Liver (tissue), 9 donors: ENCODE results near the gene GPHN. TPM values are rescaled to one million over a fixed set of nuclear protein-coding genes. Genes with fewer than 3 reads are reported as not detected.

Experiments
- DNase-seq: peaks from one replicate; pipeline ENCODE4 v3.0.0-alpha.2; 2017; ENCODE audit warnings: low spot score
- H3K27ac ChIP-seq, 2 donors: one replicate each; pipeline ENCODE4 v1.7.0; 2013; ENCODE audit warnings: inconsistent platforms in 2 of 2, low read length in 2 of 2, control low read depth in 1 of 2, low read depth in 1 of 2, mild to moderate bottlenecking in 1 of 2
- H3K27me3 ChIP-seq, 4 donors: one replicate each; pipeline versions ENCODE4 v1.6.1 to v1.7.0; 2013; ENCODE audit warnings: low read length in 3 of 4, inconsistent platforms in 1 of 4, mild to moderate bottlenecking in 1 of 4, moderate library complexity in 1 of 4; ENCODE audit not compliant: control insufficient read depth in 4 of 4, insufficient read depth in 4 of 4
- H3K36me3 ChIP-seq, 4 donors: one replicate each; pipeline versions ENCODE4 v1.6.1 to v1.7.0; 2013; ENCODE audit warnings: low read length in 3 of 4, mild to moderate bottlenecking in 3 of 4, low read depth in 1 of 4, moderate library complexity in 1 of 4; ENCODE audit not compliant: control insufficient read depth in 4 of 4, insufficient read depth in 3 of 4
- H3K4me1 ChIP-seq, 4 donors: one replicate each; pipeline versions ENCODE4 v1.6.1 to v1.7.0; 2013; ENCODE audit warnings: low read length in 3 of 4, mild to moderate bottlenecking in 3 of 4, moderate library complexity in 1 of 4; ENCODE audit not compliant: control insufficient read depth in 4 of 4, insufficient read depth in 4 of 4
- H3K4me3 ChIP-seq, 3 donors: one replicate each; pipeline versions ENCODE4 v1.6.1 to v1.7.0; 2013; ENCODE audit warnings: low read length in 3 of 3, control low read depth in 1 of 3, low read depth in 1 of 3, mild to moderate bottlenecking in 1 of 3
- H3K9ac ChIP-seq, 2 donors: one replicate each; pipeline ENCODE4 v1.7.0; 2013; ENCODE audit warnings: low read length in 2 of 2, mild to moderate bottlenecking in 2 of 2, moderate library complexity in 2 of 2, control low read depth in 1 of 2, low read depth in 1 of 2
- H3K9me3 ChIP-seq, 4 donors: one replicate each; pipeline versions ENCODE4 v1.6.1 to v1.7.0; 2013; ENCODE audit warnings: low read length in 3 of 4; ENCODE audit not compliant: control insufficient read depth in 4 of 4
- ATF3 ChIP-seq: IDR thresholded peaks from 2 replicates; pipeline ENCODE4 v1.6.1; 2016; ENCODE audit warnings: antibody characterized with exemption
- EGR1 ChIP-seq, 2 donors: IDR thresholded peaks; 2 replicates each; pipeline ENCODE4 v1.6.1; 2016 to 2018; ENCODE audit warnings: antibody characterized with exemption in 2 of 2, low read depth in 2 of 2
- FOXA1 ChIP-seq: IDR thresholded peaks from 2 replicates; pipeline ENCODE4 v1.6.1; 2016; ENCODE audit warnings: antibody characterized with exemption
- FOXA2 ChIP-seq: IDR thresholded peaks from 2 replicates; pipeline ENCODE4 v1.6.1; 2016; ENCODE audit warnings: antibody characterized with exemption
- HNF4A ChIP-seq, 2 donors: conservative IDR thresholded peaks; 2 replicates each; pipeline ENCODE4 v1.6.1; 2016; ENCODE audit warnings: antibody characterized with exemption in 2 of 2, mild to moderate bottlenecking in 2 of 2
- HNF4G ChIP-seq: IDR thresholded peaks from 2 replicates; pipeline ENCODE4 v1.6.1; 2016; ENCODE audit warnings: antibody characterized with exemption
- JUND ChIP-seq, 2 donors: IDR thresholded peaks; 2 replicates each; pipeline ENCODE4 v1.6.1; 2016; ENCODE audit warnings: antibody characterized with exemption in 2 of 2
- MAX ChIP-seq: IDR thresholded peaks from 2 replicates; pipeline ENCODE4 v1.6.1; 2016; ENCODE audit warnings: antibody characterized with exemption
- RAD21 ChIP-seq, 2 donors: IDR thresholded peaks; 2 replicates each; pipeline ENCODE4 v1.6.1; 2016; ENCODE audit warnings: antibody characterized with exemption in 2 of 2, mild to moderate bottlenecking in 2 of 2
- RXRA ChIP-seq, 2 donors: IDR thresholded peaks; 2 replicates each; pipeline ENCODE4 v1.6.1; 2017 to 2018; ENCODE audit warnings: antibody characterized with exemption in 2 of 2, mild to moderate bottlenecking in 1 of 2
- SP1 ChIP-seq: IDR thresholded peaks from 2 replicates; pipeline ENCODE4 v1.6.1; 2018; ENCODE audit warnings: antibody characterized with exemption, mild to moderate bottlenecking
- TAF1 ChIP-seq: conservative IDR thresholded peaks from 2 replicates; pipeline ENCODE4 v1.6.1; 2016; ENCODE audit warnings: antibody characterized with exemption, mild to moderate bottlenecking
- YY1 ChIP-seq: IDR thresholded peaks from 2 replicates; pipeline ENCODE4 v1.6.1; 2016; ENCODE audit warnings: antibody characterized with exemption, mild to moderate bottlenecking
- WGBS: extraction: QIAGEN DNeasy Blood & Tissue Kit; methylation state at CpG from one replicate; pipeline ENCODE4 v1.1.7; 2013; 5-methylcytosine and 5-hydroxymethylcytosine counted together
- polyA plus RNA-seq, 2 donors: library from polyadenylated mRNA; stranded (reverse) in 1 of 2; unstranded in 1 of 2; fragments of 200-250 nt in 1 of 2; fragments of >200 nt in 1 of 2; fragmentation: Nextera tagmentation in 1 of 2; extraction: Ambion mirVana in 1 of 2; gene quantifications; one replicate each; pipeline versions ENCODE4 v1.2.1 to v1.2.3, GENCODE V29; 2013 to 2015
- total RNA-seq, 2 donors: library from RNA; depleted of rRNA; stranded (reverse); fragments of >200 nt; gene quantifications; one replicate each; pipeline ENCODE4 v1.2.3, GENCODE V29; 2014
- TF ChIP-seq, protein P1 (sequence below): IDR thresholded peaks from 2 replicates; pipeline ENCODE4 v1.6.1; 2016; ENCODE audit warnings: antibody characterized with exemption
- TF ChIP-seq, protein P2 (sequence below): fragments of 150-350 bp; IDR thresholded peaks from 2 replicates; pipeline ENCODE4 v1.5.1; 2017; ENCODE audit warnings: improper control_type of control experiment, low read depth, low read length; ENCODE audit not compliant: missing input control
- TF ChIP-seq, protein P3 (sequence below): IDR thresholded peaks from 2 replicates; pipeline ENCODE4 v1.6.1; 2016; ENCODE audit warnings: antibody characterized with exemption, mild to moderate bottlenecking
- donor health status: healthy.
- donor health status: healthy.
- donor health status: healthy.
- donor health status: healthy.
- donor health status: healthy.

Gene GPHN
- total and polyA plus RNA-seq, 4 donors = 18.4 to 76.4 (median 47.4) TPM

DNA sequence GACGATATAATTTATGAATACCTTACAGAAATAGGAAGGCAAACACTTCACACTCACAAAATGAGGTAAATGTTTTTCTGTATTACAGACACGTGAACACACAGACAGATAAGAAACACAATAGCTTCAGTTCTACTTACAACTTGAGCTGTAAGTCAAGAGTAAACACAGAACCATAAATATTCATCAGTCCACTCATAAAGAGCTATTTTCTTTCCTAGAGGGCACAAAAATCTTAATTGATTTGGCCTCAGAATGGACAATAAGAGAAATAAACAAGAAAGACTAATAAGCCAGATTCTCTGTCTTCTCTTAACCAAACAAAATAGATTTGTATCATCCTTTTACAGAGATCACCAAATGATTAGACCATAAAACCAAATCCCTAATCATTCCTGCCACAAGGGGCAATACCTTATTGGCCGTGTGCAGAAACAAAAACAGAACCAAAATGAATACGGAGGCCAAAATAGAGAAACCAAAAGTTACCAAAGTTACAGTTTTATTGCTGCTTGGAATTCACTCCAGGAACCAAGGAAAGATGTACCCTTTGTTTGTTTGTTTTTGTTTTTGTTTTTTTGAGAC lies 643.2 kb downstream of the GPHN start:
- H3K9ac ChIP-seq = no peak overlapping the region
- no peaks in the 10 kb centered on the region for H3K9me3 ChIP-seq
- H3K27ac ChIP-seq = no peak overlapping the region
- peaks cover 0 to 3% (median under 1%) of the 10 kb centered on the region in 4 donors for H3K36me3 ChIP-seq
- 89% methylated on average over 4 of the region's 4 CpGs for WGBS
- peaks cover 0 to 5% (median 2%) of the 10 kb centered on the region in 4 donors for H3K4me1 ChIP-seq
- TF ChIP-seq JUND (IDR thresholded peaks at IDR 0.05) = no peak
- TF ChIP-seq TAF1 = no peak
- TF ChIP-seq YY1 = no peak
- no peak for TF ChIP-seq ATF3
- TF ChIP-seq RAD21 (IDR thresholded peaks at IDR 0.05) = no peak
- no peak for TF ChIP-seq EGR1 (IDR thresholded peaks at IDR 0.05; ENCODE audit: low read depth in 2 of 2)
- TF ChIP-seq MAX = no peak
- no peak for TF ChIP-seq HNF4A (conservative IDR thresholded peaks at IDR 0.05)
- TF ChIP-seq, protein P1, sequence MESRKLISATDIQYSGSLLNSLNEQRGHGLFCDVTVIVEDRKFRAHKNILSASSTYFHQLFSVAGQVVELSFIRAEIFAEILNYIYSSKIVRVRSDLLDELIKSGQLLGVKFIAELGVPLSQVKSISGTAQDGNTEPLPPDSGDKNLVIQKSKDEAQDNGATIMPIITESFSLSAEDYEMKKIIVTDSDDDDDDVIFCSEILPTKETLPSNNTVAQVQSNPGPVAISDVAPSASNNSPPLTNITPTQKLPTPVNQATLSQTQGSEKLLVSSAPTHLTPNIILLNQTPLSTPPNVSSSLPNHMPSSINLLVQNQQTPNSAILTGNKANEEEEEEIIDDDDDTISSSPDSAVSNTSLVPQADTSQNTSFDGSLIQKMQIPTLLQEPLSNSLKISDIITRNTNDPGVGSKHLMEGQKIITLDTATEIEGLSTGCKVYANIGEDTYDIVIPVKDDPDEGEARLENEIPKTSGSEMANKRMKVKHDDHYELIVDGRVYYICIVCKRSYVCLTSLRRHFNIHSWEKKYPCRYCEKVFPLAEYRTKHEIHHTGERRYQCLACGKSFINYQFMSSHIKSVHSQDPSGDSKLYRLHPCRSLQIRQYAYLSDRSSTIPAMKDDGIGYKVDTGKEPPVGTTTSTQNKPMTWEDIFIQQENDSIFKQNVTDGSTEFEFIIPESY = no peak
- TF ChIP-seq, protein P2, sequence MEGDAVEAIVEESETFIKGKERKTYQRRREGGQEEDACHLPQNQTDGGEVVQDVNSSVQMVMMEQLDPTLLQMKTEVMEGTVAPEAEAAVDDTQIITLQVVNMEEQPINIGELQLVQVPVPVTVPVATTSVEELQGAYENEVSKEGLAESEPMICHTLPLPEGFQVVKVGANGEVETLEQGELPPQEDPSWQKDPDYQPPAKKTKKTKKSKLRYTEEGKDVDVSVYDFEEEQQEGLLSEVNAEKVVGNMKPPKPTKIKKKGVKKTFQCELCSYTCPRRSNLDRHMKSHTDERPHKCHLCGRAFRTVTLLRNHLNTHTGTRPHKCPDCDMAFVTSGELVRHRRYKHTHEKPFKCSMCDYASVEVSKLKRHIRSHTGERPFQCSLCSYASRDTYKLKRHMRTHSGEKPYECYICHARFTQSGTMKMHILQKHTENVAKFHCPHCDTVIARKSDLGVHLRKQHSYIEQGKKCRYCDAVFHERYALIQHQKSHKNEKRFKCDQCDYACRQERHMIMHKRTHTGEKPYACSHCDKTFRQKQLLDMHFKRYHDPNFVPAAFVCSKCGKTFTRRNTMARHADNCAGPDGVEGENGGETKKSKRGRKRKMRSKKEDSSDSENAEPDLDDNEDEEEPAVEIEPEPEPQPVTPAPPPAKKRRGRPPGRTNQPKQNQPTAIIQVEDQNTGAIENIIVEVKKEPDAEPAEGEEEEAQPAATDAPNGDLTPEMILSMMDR = no peak
- TF ChIP-seq RXRA (IDR thresholded peaks at IDR 0.05) = no peak
- TF ChIP-seq, protein P3, sequence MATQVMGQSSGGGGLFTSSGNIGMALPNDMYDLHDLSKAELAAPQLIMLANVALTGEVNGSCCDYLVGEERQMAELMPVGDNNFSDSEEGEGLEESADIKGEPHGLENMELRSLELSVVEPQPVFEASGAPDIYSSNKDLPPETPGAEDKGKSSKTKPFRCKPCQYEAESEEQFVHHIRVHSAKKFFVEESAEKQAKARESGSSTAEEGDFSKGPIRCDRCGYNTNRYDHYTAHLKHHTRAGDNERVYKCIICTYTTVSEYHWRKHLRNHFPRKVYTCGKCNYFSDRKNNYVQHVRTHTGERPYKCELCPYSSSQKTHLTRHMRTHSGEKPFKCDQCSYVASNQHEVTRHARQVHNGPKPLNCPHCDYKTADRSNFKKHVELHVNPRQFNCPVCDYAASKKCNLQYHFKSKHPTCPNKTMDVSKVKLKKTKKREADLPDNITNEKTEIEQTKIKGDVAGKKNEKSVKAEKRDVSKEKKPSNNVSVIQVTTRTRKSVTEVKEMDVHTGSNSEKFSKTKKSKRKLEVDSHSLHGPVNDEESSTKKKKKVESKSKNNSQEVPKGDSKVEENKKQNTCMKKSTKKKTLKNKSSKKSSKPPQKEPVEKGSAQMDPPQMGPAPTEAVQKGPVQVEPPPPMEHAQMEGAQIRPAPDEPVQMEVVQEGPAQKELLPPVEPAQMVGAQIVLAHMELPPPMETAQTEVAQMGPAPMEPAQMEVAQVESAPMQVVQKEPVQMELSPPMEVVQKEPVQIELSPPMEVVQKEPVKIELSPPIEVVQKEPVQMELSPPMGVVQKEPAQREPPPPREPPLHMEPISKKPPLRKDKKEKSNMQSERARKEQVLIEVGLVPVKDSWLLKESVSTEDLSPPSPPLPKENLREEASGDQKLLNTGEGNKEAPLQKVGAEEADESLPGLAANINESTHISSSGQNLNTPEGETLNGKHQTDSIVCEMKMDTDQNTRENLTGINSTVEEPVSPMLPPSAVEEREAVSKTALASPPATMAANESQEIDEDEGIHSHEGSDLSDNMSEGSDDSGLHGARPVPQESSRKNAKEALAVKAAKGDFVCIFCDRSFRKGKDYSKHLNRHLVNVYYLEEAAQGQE = no peak
- no peak overlapping the region for H3K4me3 ChIP-seq
- DNase-seq = no peak
- no peaks in the 10 kb centered on the region for H3K27me3 ChIP-seq

- Histone ChIP-seq H3K4me1 (no peaks in the 10 kb centered on the region), H3K9me3 (no peaks in the 10 kb centered on the region), H3K27ac (no peak overlapping the region), H3K27me3 (no peaks in the 10 kb centered on the region), H3K9ac (no peak overlapping the region), H3K36me3 (peaks cover 0 to 3% (median 2%) of the 10 kb centered on the region in 4 donors), H3K4me3 (no peak overlapping the region)
- DNase-seq = no peak
- TF ChIP-seq, protein P2 = no peak
- no peak for TF ChIP-seq FOXA1
- no peak for TF ChIP-seq SP1
- TF ChIP-seq EGR1 (IDR thresholded peaks at IDR 0.05; ENCODE audit: low read depth in 2 of 2) = no peak
- no peak for TF ChIP-seq JUND (IDR thresholded peaks at IDR 0.05)
- TF ChIP-seq RXRA (IDR thresholded peaks at IDR 0.05) = no peak
- TF ChIP-seq TAF1 = no peak
- no peak for TF ChIP-seq MAX
- TF ChIP-seq, protein P3 = no peak
- no peak for TF ChIP-seq ATF3
- TF ChIP-seq HNF4A (conservative IDR thresholded peaks at IDR 0.05) = no peak
- TF ChIP-seq FOXA2 = no peak
- TF ChIP-seq HNF4G = no peak
Observed at GRCh38 chr14:67158566-67158965, 650.6 kb downstream of the GPHN start.
